GM18519 (cell line): Measurements from ENCODE around the gene CALHM1.
A peak's percentile ranks its signal among the peaks of the same experiment; 100 is the strongest.
"Not testable (repeated sequence)": the region's sequence is repeated elsewhere in the genome, so short reads cannot be mapped to it uniquely, and the experiment has no call there.

ENCODE experiments used
- ATAC-seq: cut with Tn5 transposase; IDR thresholded peaks from one replicate; pipeline ENCODE4 v1.9.1; 2021; ENCODE audit warnings: mild to moderate bottlenecking, moderate library complexity; ENCODE audit not compliant: unreplicated experiment, low FRiP score

The CALHM1 gene

GRCh38 chr10:103487410-103487708 lies 28.7 kb upstream of the CALHM1 start:
- no peak for ATAC-seq

- not testable (repeated sequence) for ATAC-seq
These were observed 28.1 kb upstream of the CALHM1 start for GRCh38 chr10:103486635-103487409.

DNA sequence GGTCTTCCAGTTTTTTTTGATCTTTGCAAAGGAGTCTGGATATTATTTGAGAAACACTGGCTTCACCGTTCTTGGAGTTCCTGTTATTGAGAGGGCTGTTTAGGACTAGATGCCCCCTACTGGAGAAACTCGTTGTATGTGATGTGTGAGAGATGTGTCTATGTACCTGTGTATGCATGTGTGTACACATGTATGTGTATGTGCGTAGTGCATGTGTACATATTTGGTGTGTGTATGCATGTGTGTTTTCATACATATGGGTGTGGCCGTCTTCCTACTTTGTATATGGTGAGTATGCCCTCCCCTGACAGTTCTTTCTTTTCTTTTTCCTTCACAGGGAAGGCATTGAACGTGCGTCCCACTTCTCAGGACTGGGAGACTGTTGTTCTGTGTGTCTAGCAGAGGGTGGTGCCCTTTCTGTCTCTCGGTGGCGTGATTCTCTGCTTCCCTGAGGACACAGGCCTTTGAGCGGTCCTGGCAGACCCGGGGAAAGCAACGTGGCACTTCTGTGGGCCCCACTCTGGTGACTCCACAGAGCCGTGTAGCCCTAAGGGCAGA lies 23.4 kb upstream of the CALHM1 start:
- ATAC-seq, result no peak

DNA sequence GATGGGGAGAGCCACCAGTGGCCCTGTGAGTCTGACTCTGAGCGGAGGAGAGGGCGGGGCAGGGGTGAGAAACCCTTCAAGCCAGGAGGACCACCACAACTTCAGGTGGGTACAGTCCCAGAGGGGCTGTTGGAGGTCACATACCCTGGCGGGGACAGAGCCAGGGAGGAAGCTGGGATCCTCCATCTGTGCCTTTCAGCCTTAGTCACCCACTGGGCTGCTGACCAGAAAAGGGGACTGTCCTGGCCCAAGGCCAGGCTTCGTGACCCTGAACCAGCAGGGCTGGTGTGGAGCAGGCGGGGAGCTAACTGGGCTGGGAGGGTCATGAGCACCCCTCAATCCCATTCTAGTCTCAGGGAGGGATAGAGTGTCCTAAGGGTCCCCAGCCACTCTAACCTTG lies 21.8 kb upstream of the CALHM1 start:
- ATAC-seq, result no peak

GRCh38 chr10:103479135-103479534 lies 20.4 kb upstream of the CALHM1 start, which contains the start of gene CALHM3:
TSS of gene CALHM3 (minus strand) at chr10:103479240. CDS start at chr10:103479032, 208 bp downstream.
- no peak for ATAC-seq

- ATAC-seq, result no peak
These were observed 20.0 kb upstream of the CALHM1 start for GRCh38 chr10:103478671-103479070.

DNA sequence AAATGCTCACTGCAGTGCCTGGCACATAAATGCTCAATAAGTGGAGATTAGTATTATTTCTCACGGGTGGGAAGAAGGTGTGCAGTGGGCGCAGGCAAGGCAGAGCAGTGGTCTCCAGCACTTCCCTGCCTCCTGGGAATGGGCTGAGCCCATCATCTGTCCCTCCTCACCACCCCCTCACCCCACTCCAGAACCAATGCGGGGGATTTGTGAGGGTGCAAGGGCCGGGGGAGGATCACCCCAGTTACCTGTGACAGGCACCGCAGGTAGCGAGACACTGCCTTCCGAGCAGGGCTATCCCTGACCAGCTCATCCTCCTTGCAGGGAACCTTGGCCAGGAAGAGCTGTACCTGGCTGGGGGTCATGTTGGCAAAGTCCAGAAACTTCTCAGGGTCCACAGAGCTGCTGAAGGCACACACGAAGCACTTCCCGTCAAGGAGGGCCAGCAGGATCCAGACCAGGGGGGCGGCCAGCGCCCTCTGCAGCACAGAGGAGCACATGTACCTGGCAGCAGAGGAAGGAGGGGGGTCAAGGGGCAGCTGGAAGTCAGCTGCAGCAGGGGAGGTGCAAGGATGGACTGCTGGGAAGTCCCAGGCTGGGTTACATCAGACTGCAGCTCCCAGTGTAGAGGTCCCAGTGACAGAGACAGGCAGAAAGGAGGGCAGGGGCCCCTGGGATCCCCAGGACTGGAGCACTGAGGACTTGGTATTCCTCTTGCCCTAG lies 17.5 kb upstream of the CALHM1 start:
- ATAC-seq, result no peak

- ATAC-seq, result no peak
These were observed 16.7 kb upstream of the CALHM1 start for GRCh38 chr10:103475437-103475836.

DNA sequence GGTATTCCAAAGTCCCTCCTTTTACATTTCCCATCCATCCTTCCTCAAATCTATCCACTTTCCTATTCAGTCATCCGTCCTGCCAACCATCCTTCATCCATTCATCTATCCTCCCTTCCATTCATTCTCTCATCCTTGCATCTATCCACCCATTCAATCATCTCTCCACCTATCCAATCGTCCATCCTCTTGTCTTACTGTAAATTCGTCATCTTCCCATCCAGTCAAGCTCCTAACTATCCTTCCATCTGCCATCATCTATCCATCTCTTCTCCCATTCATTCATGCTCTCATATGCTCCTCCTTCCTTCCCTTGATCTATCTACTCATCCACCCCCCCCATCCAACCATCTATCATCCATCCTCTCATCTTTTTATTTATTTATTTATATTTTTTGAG lies 15.4 kb upstream of the CALHM1 start:
- ATAC-seq, result no peak

DNA sequence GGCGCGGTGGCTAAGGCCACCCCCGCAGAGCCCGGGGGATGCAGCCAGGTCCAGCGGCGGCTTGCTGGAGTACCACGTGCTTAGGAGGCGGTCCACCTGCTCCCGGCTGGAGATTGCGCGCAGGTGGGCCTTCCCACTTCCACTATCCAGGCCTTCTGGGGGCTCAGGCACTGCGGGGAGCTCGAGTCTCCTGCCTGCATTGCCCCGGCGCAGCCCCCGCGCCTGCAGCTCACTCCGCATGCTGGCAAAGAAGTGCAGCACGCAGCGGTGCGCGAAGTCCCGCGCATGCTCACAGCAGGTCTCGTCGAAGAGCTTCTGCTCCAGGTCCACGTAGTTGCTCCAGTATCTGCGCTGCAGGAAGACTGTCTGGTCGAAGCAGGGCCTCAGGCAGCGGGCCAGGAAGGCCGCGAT lies 14.6 kb upstream of the CALHM1 start:
- no peak for ATAC-seq

GRCh38 chr10:103472005-103472404 lies 13.3 kb upstream of the CALHM1 start:
- ATAC-seq, result no peak

- peak; percentile 58 for ATAC-seq
These were observed 12.3 kb upstream of the CALHM1 start for GRCh38 chr10:103470761-103471653.

GRCh38 chr10:103469201-103469600 lies 10.5 kb upstream of the CALHM1 start:
- no peak for ATAC-seq

DNA sequence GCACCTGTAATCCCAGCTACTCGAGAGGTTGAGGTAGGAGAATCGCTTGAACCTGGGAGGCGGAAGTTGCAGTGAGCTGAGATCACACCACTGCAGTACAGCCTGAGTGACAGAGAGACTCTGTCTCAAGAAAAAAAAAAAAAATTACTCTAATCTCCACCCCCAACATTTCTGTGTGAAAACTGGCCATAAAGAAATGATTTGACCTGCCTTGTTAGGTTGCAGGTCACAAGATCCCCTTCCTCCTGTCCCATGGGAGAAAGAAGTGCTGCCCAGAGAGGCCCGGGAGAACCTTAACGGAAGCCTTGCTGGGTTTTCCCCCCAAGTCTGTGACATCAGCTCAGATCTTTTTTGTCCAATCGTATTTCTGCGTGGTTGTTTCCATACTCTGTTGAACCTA lies 8.7 kb upstream of the CALHM1 start:
- no peak for ATAC-seq

DNA sequence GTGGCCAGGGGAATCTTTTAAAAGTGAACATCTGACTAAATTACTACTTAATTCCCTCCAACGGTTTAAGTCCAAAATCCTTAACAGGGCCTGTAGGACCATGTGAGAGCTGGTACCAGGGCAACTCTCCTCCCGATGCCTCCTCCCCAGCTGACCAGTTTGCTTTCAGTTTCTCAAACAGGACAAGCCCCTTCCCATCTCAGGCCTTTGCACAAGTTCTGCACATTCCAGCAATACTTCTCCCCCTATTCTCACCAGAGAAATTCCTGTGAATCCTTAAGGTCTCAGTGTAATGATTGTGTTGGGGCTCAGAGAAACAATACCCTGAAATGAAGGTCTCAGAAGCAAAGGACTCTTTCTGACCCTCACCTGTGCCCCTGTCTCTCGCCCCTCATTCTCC lies 8.0 kb upstream of the CALHM1 start:
- no peak for ATAC-seq

DNA sequence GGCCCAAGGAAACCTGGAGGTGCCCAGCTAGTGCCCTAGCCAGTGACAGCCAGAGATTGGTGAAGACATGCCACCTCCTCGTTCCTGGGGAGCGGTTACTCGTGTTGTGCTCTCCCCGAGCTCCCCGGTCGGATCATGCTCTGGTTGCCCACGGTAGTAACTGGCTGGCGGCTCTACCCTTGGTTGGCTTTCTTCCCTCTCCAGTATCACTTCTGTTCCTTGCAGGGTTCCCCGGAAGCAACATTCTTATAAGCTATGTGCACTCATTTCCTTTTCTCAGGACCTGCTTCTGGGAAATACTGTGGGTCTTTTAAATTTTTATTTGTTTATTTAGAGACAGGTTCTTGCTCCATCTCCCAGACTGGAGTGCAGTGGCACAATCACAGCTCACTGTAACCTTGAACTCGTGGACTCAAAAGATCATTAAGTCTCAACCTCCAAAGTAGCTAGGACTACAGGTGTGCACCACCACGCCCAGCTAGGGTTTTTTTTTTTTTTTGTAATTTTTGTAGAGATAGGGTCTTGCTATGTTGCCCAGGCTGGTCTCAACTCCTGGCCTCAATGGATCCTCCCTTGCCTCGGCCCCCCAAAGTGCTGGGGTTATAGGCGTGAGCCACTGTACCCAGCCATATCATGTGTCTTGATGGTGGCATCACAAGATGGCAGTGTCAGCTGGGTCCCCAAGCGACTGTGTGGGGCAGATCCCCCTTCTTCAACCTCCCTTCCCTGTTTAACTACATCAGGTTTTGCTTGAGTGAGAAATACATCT lies 6.9 kb upstream of the CALHM1 start:
- no peak for ATAC-seq

- ATAC-seq, result no peak
These were observed 4.8 kb upstream of the CALHM1 start for GRCh38 chr10:103463499-103463898.

GRCh38 chr10:103459615-103460014 lies 915 bp upstream of the CALHM1 start:
- no peak for ATAC-seq

GRCh38 chr10:103457896-103458583 lies 660 bp downstream of the CALHM1 start:
- ATAC-seq, result no peak
